CD4-positive, alpha-beta T cell treated with Interleukin-4 for 1 hour (primary cell): ENCODE data around the gene BAMBI.

Experiments
- DNase-seq, 2 donors: peaks; one replicate each; pipeline ENCODE4 v3.0.0-alpha.2; 2020 to 2022

BAMBI gene

GRCh38 chr10:28676326-28676967, 874 bp upstream of the BAMBI start:
- DNase-seq = peak in 1 of 2 donors; percentile 14

GRCh38 chr10:28677888-28678686, 766 bp downstream of the BAMBI start:
- peak in 1 of 2 donors; percentile 20 for DNase-seq

GRCh38 chr10:28678687-28679457, 1.6 kb downstream of the BAMBI start:
- no peak for DNase-seq

- no peak for DNase-seq
Observed at GRCh38 chr10:28679581-28680357, 2.4 kb downstream of the BAMBI start.

- no peak for DNase-seq
Observed at GRCh38 chr10:28680358-28680752, 3.0 kb downstream of the BAMBI start.

GRCh38 chr10:28681291-28681763, 4.0 kb downstream of the BAMBI start:
- DNase-seq = no peak

- no peak for DNase-seq
Observed at GRCh38 chr10:28681928-28682750, 4.8 kb downstream of the BAMBI start.

- no peak for DNase-seq
Observed at GRCh38 chr10:28684157-28684985, 7.0 kb downstream of the BAMBI start.

GRCh38 chr10:28684986-28685580, 7.8 kb downstream of the BAMBI start:
- no peak for DNase-seq

- no peak for DNase-seq
Observed at GRCh38 chr10:28685717-28686116, 8.4 kb downstream of the BAMBI start.

- DNase-seq = no peak
Observed at GRCh38 chr10:28686835-28687682, 9.7 kb downstream of the BAMBI start.

GRCh38 chr10:28687683-28688001, 10.3 kb downstream of the BAMBI start:
- DNase-seq = no peak

GRCh38 chr10:28690545-28690944, 13.2 kb downstream of the BAMBI start:
- DNase-seq = no peak

GRCh38 chr10:28691187-28691694, 13.9 kb downstream of the BAMBI start:
- no peak for DNase-seq

GRCh38 chr10:28692050-28692449, 14.7 kb downstream of the BAMBI start:
- DNase-seq = no peak

- no peak for DNase-seq
Observed at GRCh38 chr10:28694530-28694929, 17.2 kb downstream of the BAMBI start.

- DNase-seq = no peak
Observed at GRCh38 chr10:28698075-28698474, 20.8 kb downstream of the BAMBI start.

- no peak for DNase-seq
Observed at GRCh38 chr10:28704464-28705161, 27.3 kb downstream of the BAMBI start.

- no peak for DNase-seq
Observed at GRCh38 chr10:28705472-28705871, 28.2 kb downstream of the BAMBI start.
